IMR-90 (cell line): Measurements from ENCODE around the gene FGF5. TPM values are rescaled to one million over a fixed set of nuclear protein-coding genes. Genes with fewer than 3 reads are reported as not detected.

Experiments used
- ATAC-seq: fragments of 200-7000 bp; cut with Tn5 transposase; 2 replicates; pipeline ENCODE4 v1.9.1; 2020; ENCODE audit warnings: low read depth, mild to moderate bottlenecking, moderate library complexity
- BruUV-seq: library from RNA; stranded (reverse); fragments of 400-500 nt; replicated peaks from 2 replicates; lab custom pipeline; 2021; lab: Mats Ljungman, UMichigan
- CTCF ChIA-PET: fragments of 300-600 bp; formaldehyde crosslinking; extraction: SDS; loops from one replicate; lab custom pipeline; 2021; ENCODE audit warnings: antibody characterized with exemption; lab: Yijun Ruan, JAX
- POLR2A ChIA-PET: fragments of 300-600 bp; sonication (Branson Sonifier 250); formaldehyde crosslinking; loops from one replicate; lab custom pipeline; 2022; ENCODE audit warnings: antibody characterized with exemption; ENCODE audit not compliant: unreplicated experiment; lab: Charles Lee
- DNase-seq: peaks from one replicate; pipeline ENCODE4 v3.0.0; 2013
- H2AFZ ChIP-seq: replicated peaks from 2 replicates; pipeline ENCODE3; 2013; ENCODE audit warnings: low read length, mild to moderate bottlenecking; ENCODE audit not compliant: poor library complexity
- H2AK5ac ChIP-seq: 2 replicates; pipeline ENCODE4 v1.6.1; 2013; ENCODE audit warnings: low read depth, low read length, inconsistent platforms
- H2AK9ac ChIP-seq: replicated peaks from 2 replicates; pipeline ENCODE3; 2013; ENCODE audit warnings: mild to moderate bottlenecking, low read depth, low read length, moderate library complexity; ENCODE audit not compliant: poor library complexity
- H2BK120ac ChIP-seq: 2 replicates; pipeline ENCODE4 v1.6.1; 2013; ENCODE audit warnings: low read depth, low read length, inconsistent platforms
- H2BK15ac ChIP-seq: 3 replicates; pipeline ENCODE4 v1.6.1; 2013; ENCODE audit warnings: low read depth, low read length, inconsistent platforms
- H2BK20ac ChIP-seq: 2 replicates; pipeline ENCODE4 v1.6.1; 2013; ENCODE audit warnings: low read depth, mild to moderate bottlenecking, inconsistent platforms, low read length, moderate library complexity
- H2BK5ac ChIP-seq: 2 replicates; pipeline ENCODE4 v1.6.1; 2013; ENCODE audit warnings: mild to moderate bottlenecking, low read depth, low read length, inconsistent platforms; ENCODE audit not compliant: poor library complexity, severe bottlenecking
- H3K14ac ChIP-seq: replicated peaks from 2 replicates; pipeline ENCODE4 v1.6.1; 2013; ENCODE audit warnings: low read depth, low read length, inconsistent platforms
- H3K18ac ChIP-seq: 2 replicates; pipeline ENCODE4 v1.6.1; 2013; ENCODE audit warnings: low read depth, low read length, control low read depth
- H3K23ac ChIP-seq: 2 replicates; pipeline ENCODE4 v1.6.1; 2013; ENCODE audit warnings: low read depth, low read length, inconsistent platforms
- H3K27ac ChIP-seq: 2 replicates; pipeline ENCODE4 v1.5.1; 2013; ENCODE audit warnings: mild to moderate bottlenecking, control low read depth, low read length; ENCODE audit not compliant: insufficient read depth
- H3K27me3 ChIP-seq: 2 replicates; pipeline ENCODE4 v1.6.1; 2013; ENCODE audit warnings: low read length; ENCODE audit not compliant: control insufficient read depth, insufficient read depth
- H3K36me3 ChIP-seq: 2 replicates; pipeline ENCODE4 v1.6.1; 2013; ENCODE audit warnings: low read length, mixed read lengths; ENCODE audit not compliant: control insufficient read depth, insufficient read depth
- H3K4ac ChIP-seq: 2 replicates; pipeline ENCODE4 v1.6.1; 2013; ENCODE audit warnings: low read depth, low read length, inconsistent platforms
- H3K4me1 ChIP-seq: 2 replicates; pipeline ENCODE4 v1.6.1; 2013; ENCODE audit warnings: low read length, mixed read lengths; ENCODE audit not compliant: control insufficient read depth, insufficient read depth
- H3K4me2 ChIP-seq: 2 replicates; pipeline ENCODE4 v1.6.1; 2013; ENCODE audit warnings: low read depth, mild to moderate bottlenecking, control low read depth, low read length, moderate library complexity
- H3K4me3 ChIP-seq: 2 replicates; pipeline ENCODE4 v1.5.1; 2013; ENCODE audit warnings: low read depth, mild to moderate bottlenecking, control low read depth, low read length, moderate library complexity; ENCODE audit not compliant: insufficient read depth
- H3K56ac ChIP-seq: 2 replicates; pipeline ENCODE4 v1.6.1; 2013; ENCODE audit warnings: low read length, inconsistent platforms; ENCODE audit not compliant: insufficient read depth; ENCODE audit errors: extremely low read depth
- H3K79me1 ChIP-seq, 2 experiments: 2 replicates each; pipeline ENCODE4 v1.6.1; 2013; ENCODE audit warnings: low read length in 2 of 2, inconsistent platforms in 1 of 2, low read depth in 1 of 2
- H3K9ac ChIP-seq: 2 replicates; pipeline ENCODE4 v1.6.1; 2013; ENCODE audit warnings: low read depth, low read length, control low read depth
- H3K9me1 ChIP-seq: 2 replicates; pipeline ENCODE4 v1.6.1; 2013; ENCODE audit warnings: low read length, inconsistent platforms; ENCODE audit not compliant: insufficient read depth
- H3K9me3 ChIP-seq: 2 replicates; pipeline ENCODE4 v1.6.1; 2013; ENCODE audit warnings: low read length; ENCODE audit not compliant: control insufficient read depth, insufficient read depth
- H4K20me1 ChIP-seq: 2 replicates; pipeline ENCODE4 v1.6.1; 2013; ENCODE audit warnings: low read length, inconsistent platforms; ENCODE audit not compliant: insufficient read depth
- H4K5ac ChIP-seq: 2 replicates; pipeline ENCODE4 v1.6.1; 2013; ENCODE audit warnings: mild to moderate bottlenecking, low read depth, low read length, control low read depth
- H4K8ac ChIP-seq, 2 experiments: 2 replicates each; pipeline ENCODE4 v1.6.1; 2013; ENCODE audit warnings: low read depth in 2 of 2, low read length in 2 of 2, control low read depth in 1 of 2, inconsistent platforms in 1 of 2
- H4K91ac ChIP-seq: 2 replicates; pipeline ENCODE4 v1.6.1; 2013; ENCODE audit warnings: low read depth, low read length, inconsistent platforms; ENCODE audit not compliant: insufficient read depth
- BHLHE40 ChIP-seq: fragments of 150-350 bp; IDR thresholded peaks from 2 replicates; pipeline ENCODE4 v1.6.1; 2016; ENCODE audit warnings: mild to moderate bottlenecking, low read depth, low read length
- CEBPB ChIP-seq: IDR thresholded peaks from 2 replicates; pipeline ENCODE4 v1.6.1; 2012; ENCODE audit warnings: low read depth, low read length, improper control_type of control experiment
- FOS ChIP-seq: fragments of 150-350 bp; IDR thresholded peaks from 2 replicates; pipeline ENCODE4 v1.6.1; 2016; ENCODE audit warnings: low read depth, low read length
- MAFK ChIP-seq: IDR thresholded peaks from 2 replicates; pipeline ENCODE4 v1.6.1; 2012; ENCODE audit warnings: low read depth, low read length, improper control_type of control experiment
- POLR2A ChIP-seq: IDR thresholded peaks from 2 replicates; pipeline ENCODE4 v1.6.1; 2012; ENCODE audit warnings: mild to moderate bottlenecking, low read depth, low read length
- RAD21 ChIP-seq: IDR thresholded peaks from 2 replicates; pipeline ENCODE4 v1.6.1; 2012; ENCODE audit warnings: low read length, improper control_type of control experiment
- RFX5 ChIP-seq: IDR thresholded peaks from 2 replicates; pipeline ENCODE4 v1.8.0; 2012; ENCODE audit warnings: low read depth, mild to moderate bottlenecking, low read length, moderate library complexity
- SMC3 ChIP-seq: fragments of 150-350 bp; IDR thresholded peaks from 2 replicates; pipeline ENCODE4 v1.6.1; 2016; ENCODE audit warnings: low read depth, mild to moderate bottlenecking, antibody characterized with exemption, low read length, moderate library complexity
- WGBS, 2 experiments: methylation state at CpG; one replicate each; pipeline versions ENCODE4 v1.1.5 to v1.1.7; 2013; ENCODE audit warnings: missing lambda C conversion rate in 2 of 2; ENCODE audit not compliant: insufficient read length in 1 of 2; ENCODE audit errors: extremely low coverage in 2 of 2; 5-methylcytosine and 5-hydroxymethylcytosine counted together
- dilution Hi-C: fragments of 300-500 bp; cut with HindIII; formaldehyde crosslinking; loops from one replicate; pipeline ENCODE4 v1.14.3; 2018; ENCODE audit warnings: low sequenced_read_pairs; ENCODE audit not compliant: unreplicated experiment
- in situ Hi-C: fragments of 300-500 bp; cut with MboI; formaldehyde crosslinking; loops from 3 replicates; pipeline ENCODE4 v1.14.3; 2019; ENCODE audit warnings: low sequenced_read_pairs, inconsistent platforms, mixed read lengths
- intact Hi-C: fragments of 100-400 bp; cut with micrococcal nuclease; formaldehyde crosslinking; loops from 2 replicates; pipeline ENCODE4 v1.10.0; 2022
- polyA plus RNA-seq, 3 experiments: library from polyadenylated mRNA; depleted of rRNA; stranded (reverse); fragments of >200 nt; gene quantifications; 2 replicates each; pipeline ENCODE4 v1.2.3, GENCODE V29; 2012; ENCODE audit warnings: low replicate concordance in 1 of 3
- total RNA-seq: library from RNA; depleted of rRNA; stranded (reverse); fragments of >200 nt; gene quantifications from 2 replicates; pipeline ENCODE4 v1.2.3, GENCODE V29; 2012

FGF5 gene
- total and polyA plus RNA-seq, 2 of the 4 experiments (the other 2 are of a cell fraction): 18.6 to 42.1 TPM

DNA sequence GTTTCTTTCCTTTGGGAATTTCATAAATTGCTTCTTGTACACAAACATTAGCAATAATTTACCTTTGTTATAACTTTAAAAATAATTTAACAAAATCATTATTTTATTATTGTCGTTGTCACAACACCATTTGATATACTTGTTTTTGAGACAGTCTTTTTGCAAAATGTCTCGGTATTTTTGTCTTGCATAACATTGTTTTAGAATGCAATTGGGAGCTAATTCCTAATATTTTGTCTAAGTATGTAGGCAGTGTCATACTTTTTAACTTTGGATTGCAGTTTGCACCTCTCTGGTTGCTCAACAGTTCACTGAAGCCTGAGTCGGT, 68.7 kb downstream of the FGF5 start:
- H2AFZ ChIP-seq: peak overlapping the region; percentile 92
- H2AK5ac ChIP-seq: no peak overlapping the region
- H3K14ac ChIP-seq: no peak overlapping the region
- H4K91ac ChIP-seq: no peak overlapping the region
- DNase-seq (no peak), ATAC-seq (no peak)
- no peaks in the 10 kb centered on the region for H4K20me1 ChIP-seq
- peaks cover 0 to 12% of the 10 kb centered on the region in 2 experiments; a peak in 1 of 4 replicates for H3K79me1 ChIP-seq
- dilution Hi-C loops (no loop called here), intact Hi-C loops (loop anchor here (2.0 to 5.0 kb wide), 3 partner anchors 66 to 1383 kb away; no protein-coding TSS in a partner anchor), in situ Hi-C loops (loop anchor here (10.0 to 25.0 kb wide), 2 partner anchors 110 to 1398 kb away; partner anchors contain the start of gene PAQR3)
- WGBS, 2 experiments: 0% methylated on average over 1 of the region's 3 CpGs; no CpG with 5 or more reads in 1 of the 2 experiments
- H4K8ac ChIP-seq: no peak overlapping the region
- BruUV-seq: no TSS peak
- H2BK5ac ChIP-seq: no peak overlapping the region
- H2BK120ac ChIP-seq: no peak overlapping the region
- no peaks in the 10 kb centered on the region for H3K9me3 ChIP-seq
- H3K27me3 ChIP-seq: no peaks in the 10 kb centered on the region
- TF ChIP-seq FOS: no peak
- no peak for TF ChIP-seq SMC3
- TF ChIP-seq RAD21: no peak
- no peak for TF ChIP-seq BHLHE40
- TF ChIP-seq RFX5: no peak
- peak; percentile 73 for TF ChIP-seq CEBPB
- no peak for TF ChIP-seq POLR2A
- no peak for TF ChIP-seq MAFK
- ChIA-PET CTCF (interaction anchor here (0.6 to 3.2 kb wide), 8 partner anchors 12 to 684 kb away, joined by 3 to 13 read pairs (median 4); no protein-coding TSS in a partner anchor), POLR2A (no interaction called here)
- H4K5ac ChIP-seq: no peak overlapping the region
- no peak overlapping the region for H3K23ac ChIP-seq
- no peak overlapping the region for H2AK9ac ChIP-seq
- peak overlapping the region; percentile 84 for H3K4me3 ChIP-seq
- H2BK20ac ChIP-seq: no peak overlapping the region
- peak overlapping the region; percentile 61; the same call in 1 of the 2 replicates for H3K9ac ChIP-seq
- peak overlapping the region; percentile 93 for H3K4me2 ChIP-seq
- H3K4me1 ChIP-seq: peaks cover 4% of the 10 kb centered on the region
- H3K9me1 ChIP-seq: no peaks in the 10 kb centered on the region
- H3K27ac ChIP-seq: no peak overlapping the region
- H3K18ac ChIP-seq: no peak overlapping the region
- H3K56ac ChIP-seq: no peak overlapping the region
- no peak overlapping the region for H2BK15ac ChIP-seq
- no peaks in the 10 kb centered on the region for H3K36me3 ChIP-seq
- H3K4ac ChIP-seq: no peak overlapping the region
